Mononuclear cell (primary cell): ENCODE results near the gene CPXM2. TPM values are rescaled to one million over a fixed set of nuclear protein-coding genes. Genes with fewer than 3 reads are reported as not detected.

Source experiments
- H3K27me3 ChIP-seq: 2 replicates; pipeline ENCODE4 v1.6.0; 2011; ENCODE audit warnings: low read length, control low read depth; ENCODE audit not compliant: insufficient read depth
- H3K4me1 ChIP-seq: 2 replicates; pipeline ENCODE4 v1.5.1; 2011; ENCODE audit warnings: mild to moderate bottlenecking, low read length, control low read depth; ENCODE audit not compliant: insufficient read depth
- H3K4me3 ChIP-seq: 2 replicates; pipeline ENCODE4 v1.5.1; 2011; ENCODE audit warnings: mild to moderate bottlenecking, low read length, moderate library complexity
- H3K9me3 ChIP-seq: 2 replicates; pipeline ENCODE4 v1.5.1; 2011; ENCODE audit warnings: low read depth, mild to moderate bottlenecking, control low read depth, low read length
- total RNA-seq: library from RNA; depleted of rRNA; stranded (reverse); fragments of >200 nt; gene quantifications from one replicate; pipeline ENCODE4 v1.2.3, GENCODE V29; 2012

Gene CPXM2
- total RNA-seq, 1 donor: not detected

DNA sequence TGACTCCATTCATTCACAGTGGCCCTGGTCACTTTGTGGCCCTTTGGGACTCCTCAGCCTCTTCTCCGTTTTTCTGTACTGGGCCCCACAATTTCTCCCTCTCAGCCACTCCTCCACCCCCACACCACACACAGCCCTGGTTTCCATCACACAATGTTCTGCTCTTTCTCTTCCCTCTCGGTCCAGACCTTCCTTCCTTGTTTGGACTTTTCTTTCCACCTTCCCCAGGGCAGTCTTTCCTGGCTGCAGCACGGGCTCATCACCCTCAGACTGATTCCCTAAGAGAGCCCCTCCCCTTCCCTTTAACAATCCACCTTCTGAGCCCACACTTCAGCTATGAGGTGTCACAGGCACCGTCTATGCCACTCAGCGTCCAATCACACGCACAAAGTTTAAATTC, 25.7 kb downstream of the CPXM2 start:
- no peaks in the 10 kb centered on the region for H3K9me3 ChIP-seq
- H3K4me1 ChIP-seq: no peaks in the 10 kb centered on the region
- H3K4me3 ChIP-seq: no peak overlapping the region
- H3K27me3 ChIP-seq: no peaks in the 10 kb centered on the region

DNA sequence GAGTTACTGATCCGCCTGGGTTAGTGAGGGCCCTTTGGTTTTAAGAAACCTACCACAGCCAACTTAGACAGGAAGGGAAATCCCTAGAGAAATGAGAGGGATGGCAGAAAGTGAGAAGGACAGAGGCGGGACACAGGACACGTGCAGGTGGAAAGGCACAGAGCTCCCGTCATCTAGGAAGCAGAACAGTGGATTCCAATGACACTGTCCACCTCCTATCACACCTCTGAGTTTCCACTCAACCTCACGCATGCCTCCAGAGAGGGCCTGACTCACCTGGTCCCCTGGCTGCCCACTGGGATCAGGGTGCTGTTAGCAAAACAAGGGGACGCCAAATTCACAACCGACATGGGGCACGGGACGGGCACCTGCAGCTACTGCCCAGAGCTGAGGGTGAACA, 26.3 kb downstream of the CPXM2 start:
- Histone ChIP-seq H3K4me1 (no peaks in the 10 kb centered on the region), H3K27me3 (no peaks in the 10 kb centered on the region), H3K4me3 (no peak overlapping the region), H3K9me3 (no peaks in the 10 kb centered on the region)

DNA sequence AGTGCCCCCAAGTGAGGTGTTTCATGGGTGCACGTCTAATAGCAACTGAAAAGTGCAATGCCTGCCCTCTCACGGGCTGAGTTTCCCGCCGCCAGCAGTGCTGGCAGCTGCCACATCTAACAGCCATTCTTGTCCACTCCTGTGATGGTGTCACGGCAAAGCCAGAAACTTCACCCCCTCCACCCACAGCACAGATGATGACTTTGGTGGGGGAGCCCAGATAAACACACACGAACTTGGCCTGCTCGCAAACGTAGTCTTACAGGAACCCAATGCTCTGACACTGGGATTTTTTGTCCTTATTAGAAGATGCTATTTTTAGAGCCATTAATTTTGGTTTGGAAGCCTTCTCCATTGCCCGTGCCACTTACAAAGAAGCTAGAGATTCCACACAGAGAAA, 26.7 kb downstream of the CPXM2 start:
- Histone ChIP-seq H3K4me3 (no peak overlapping the region), H3K4me1 (no peaks in the 10 kb centered on the region), H3K27me3 (no peaks in the 10 kb centered on the region), H3K9me3 (no peaks in the 10 kb centered on the region)

DNA sequence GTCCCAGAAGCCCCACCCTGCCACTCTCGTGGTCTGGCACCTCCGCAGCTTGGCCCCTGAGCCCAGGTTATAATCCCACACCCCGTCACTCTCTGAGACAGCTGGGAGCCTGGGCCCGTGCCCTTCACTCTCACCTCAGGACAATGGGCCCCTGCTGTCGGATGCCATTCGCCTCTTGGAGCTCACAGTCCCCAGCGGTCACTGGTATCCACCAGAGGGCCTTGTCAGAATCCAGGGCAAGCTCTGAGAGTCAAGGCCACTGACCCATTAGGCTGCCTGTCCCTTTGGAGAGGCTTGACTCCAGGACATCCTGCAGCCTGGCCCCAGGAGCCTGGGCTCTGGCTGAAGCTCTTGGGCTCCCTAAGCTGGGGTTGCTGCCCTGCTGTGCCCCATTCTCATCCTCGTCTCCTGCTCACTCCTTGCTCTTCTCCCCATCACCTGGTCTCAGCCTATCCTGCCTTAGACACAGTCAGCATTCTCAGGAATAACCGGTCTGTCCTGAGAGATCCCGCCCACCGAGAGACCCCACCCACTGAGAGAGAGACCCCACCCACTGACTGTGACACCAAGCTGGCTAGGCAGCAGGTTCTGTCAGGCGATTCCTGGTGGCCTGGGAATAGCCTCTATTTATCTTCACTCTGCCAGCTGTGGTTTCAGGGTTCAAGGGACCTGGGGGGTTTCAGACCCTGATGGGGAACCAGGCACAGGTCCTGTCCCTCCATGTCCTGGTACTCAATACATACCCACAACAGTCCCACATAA, 27.7 kb downstream of the CPXM2 start:
- Histone ChIP-seq H3K27me3 (no peaks in the 10 kb centered on the region), H3K4me1 (no peaks in the 10 kb centered on the region), H3K4me3 (no peak overlapping the region), H3K9me3 (no peaks in the 10 kb centered on the region)

DNA sequence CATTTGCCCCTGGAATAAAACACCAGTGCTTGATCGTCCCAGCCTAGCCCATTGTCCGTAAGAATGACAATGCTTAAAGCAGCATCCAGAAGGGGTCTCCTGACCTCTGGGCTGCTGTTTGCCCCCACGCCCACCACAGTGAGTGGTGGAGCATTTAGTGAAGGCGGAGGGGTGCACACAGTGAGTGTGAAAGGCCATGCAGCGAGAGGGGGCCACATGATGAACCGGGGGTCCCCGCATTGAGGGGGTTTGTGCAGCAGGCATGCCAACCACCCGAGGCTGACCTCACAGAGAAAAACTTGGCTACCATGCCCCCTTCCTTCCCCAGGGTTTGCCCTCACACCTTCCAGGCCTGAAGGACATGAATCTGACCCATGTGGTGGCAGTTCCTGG, 28.4 kb downstream of the CPXM2 start:
- H3K27me3 ChIP-seq: no peaks in the 10 kb centered on the region
- H3K4me1 ChIP-seq: no peaks in the 10 kb centered on the region
- H3K4me3 ChIP-seq: no peak overlapping the region
- no peaks in the 10 kb centered on the region for H3K9me3 ChIP-seq

DNA sequence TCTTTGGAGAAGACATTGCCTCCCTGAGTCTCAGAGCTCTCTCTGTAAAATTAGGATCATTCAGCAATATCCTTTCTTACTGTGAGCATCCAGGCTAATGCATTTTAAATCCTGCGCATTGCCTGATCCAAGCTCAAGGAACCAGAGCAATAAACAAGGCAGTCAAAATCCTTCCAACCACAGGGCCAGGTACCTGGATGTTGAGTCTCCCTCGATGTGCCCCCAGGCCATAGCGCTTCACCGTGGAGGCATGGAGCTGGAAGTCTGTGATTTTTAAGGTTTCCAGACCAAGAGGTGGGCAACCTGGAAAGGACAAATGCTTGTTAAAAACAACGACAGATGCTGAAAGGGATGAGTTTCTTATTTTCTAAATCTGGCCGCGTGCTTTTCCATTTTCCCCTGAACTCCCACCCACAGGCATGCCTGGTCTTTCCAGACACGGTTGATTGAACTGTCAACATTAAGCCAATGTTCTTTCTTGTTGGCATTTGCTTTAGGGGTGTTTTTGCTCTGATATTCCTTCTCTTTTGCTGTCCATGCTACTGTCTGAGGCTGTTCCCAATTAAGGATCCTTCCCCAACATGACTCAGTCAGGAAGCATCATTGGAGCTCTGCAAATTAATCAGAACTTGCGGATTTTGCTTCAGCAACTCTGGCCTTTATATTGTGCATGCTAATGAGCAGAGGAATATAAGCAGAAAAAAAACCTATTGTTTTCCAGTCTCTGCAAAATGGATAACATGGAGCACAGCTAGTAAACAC, 29.0 kb downstream of the CPXM2 start:
- H3K4me3 ChIP-seq: no peak overlapping the region
- no peaks in the 10 kb centered on the region for H3K9me3 ChIP-seq
- H3K27me3 ChIP-seq: no peaks in the 10 kb centered on the region
- H3K4me1 ChIP-seq: no peaks in the 10 kb centered on the region

DNA sequence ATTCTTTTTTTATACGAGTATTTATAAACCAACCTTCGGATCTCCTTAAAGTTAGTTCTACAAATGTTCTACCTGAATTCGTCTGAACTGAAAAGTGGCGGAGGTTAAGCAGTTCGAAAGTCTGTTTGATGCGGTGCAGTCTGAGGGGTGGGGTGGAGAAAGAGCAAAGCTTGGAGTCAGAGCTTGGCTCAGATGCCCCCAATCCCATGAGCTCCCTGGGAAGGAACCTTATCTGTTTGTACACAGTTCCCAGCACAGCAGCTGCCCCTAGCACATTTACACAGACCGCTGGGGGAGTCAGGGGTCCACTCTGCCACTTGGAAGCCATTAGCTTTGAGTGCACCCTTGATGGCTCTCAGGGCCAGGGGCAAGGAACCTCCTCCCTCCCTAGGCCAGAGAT, 30.8 kb downstream of the CPXM2 start:
- Histone ChIP-seq H3K27me3 (no peaks in the 10 kb centered on the region), H3K4me3 (no peak overlapping the region), H3K9me3 (no peaks in the 10 kb centered on the region), H3K4me1 (no peaks in the 10 kb centered on the region)

DNA sequence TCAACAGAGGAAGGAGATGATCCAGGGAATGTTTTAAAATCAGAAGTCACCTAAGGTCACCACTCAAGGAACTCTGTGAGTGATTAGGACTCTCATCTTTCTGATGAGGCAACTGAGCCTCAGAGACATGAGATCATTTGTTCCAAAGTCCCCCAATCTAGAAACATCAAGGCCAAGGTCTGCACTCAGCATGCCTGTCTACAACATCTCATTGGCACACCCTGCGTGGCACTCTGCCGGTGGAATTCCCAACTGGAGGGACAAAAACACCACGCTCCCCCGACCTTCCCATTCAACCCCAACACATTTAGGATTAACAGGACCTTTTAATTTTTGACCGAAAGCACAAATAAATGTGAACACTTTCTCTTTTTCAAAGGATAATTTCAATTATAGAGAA, 31.4 kb downstream of the CPXM2 start:
- Histone ChIP-seq H3K9me3 (no peaks in the 10 kb centered on the region), H3K4me3 (no peak overlapping the region), H3K4me1 (no peaks in the 10 kb centered on the region), H3K27me3 (no peaks in the 10 kb centered on the region)

DNA sequence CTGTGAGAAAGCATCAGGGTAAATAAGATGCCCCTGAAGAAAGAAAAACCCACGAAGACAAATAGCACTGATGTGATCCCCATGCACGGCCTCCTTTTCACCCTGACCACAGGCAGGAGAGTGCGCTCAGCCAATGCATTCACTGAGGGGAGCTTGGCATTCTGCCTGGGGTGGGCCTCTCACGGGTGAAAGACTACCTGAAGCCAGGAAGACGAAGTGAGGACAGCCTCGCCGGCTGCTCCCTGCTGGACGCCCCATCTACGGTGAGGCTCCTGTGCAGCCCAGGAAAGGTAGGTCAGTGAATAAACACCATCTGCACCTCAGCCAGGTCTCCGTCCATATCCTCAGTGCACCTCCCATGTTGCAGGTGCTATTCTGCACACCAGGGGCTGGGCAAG, 32.0 kb downstream of the CPXM2 start:
- Histone ChIP-seq H3K27me3 (no peaks in the 10 kb centered on the region), H3K4me1 (no peaks in the 10 kb centered on the region), H3K4me3 (no peak overlapping the region), H3K9me3 (no peaks in the 10 kb centered on the region)

DNA sequence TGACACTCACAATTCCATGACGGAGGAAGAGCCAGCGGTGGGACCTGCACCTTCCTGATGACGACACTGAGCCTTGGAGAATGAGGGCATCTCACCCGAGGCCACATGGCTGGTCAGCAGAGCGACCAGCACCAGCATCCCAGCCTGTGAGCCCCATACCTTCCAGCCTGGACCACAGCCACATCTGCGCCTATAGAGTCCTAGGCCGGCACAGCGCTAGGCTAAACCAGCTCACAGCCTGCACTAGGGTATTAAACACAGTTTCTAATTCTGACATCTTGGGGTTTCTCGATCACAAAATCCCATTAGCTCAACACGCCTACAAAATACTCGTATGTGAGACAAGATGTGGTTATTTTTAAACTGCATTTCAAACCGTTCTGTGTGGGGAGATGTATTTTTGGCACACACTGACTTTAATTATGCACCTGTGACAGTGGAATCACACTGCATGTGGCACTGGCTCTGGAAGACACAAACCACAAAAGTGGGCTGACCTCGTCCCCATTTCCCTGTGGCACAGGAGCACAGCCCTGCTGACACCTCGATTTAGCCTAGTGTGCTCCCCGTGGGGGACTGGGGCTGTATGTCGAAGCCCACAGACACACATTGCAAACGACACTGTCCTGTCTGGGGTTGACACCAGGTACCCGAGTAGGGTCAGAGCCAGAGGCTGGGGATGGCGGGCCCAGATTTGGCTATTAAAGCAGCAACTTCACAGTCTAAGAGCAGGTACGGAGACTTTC, 32.5 kb downstream of the CPXM2 start:
- no peaks in the 10 kb centered on the region for H3K9me3 ChIP-seq
- H3K4me3 ChIP-seq: no peak overlapping the region
- no peaks in the 10 kb centered on the region for H3K27me3 ChIP-seq
- no peaks in the 10 kb centered on the region for H3K4me1 ChIP-seq

DNA sequence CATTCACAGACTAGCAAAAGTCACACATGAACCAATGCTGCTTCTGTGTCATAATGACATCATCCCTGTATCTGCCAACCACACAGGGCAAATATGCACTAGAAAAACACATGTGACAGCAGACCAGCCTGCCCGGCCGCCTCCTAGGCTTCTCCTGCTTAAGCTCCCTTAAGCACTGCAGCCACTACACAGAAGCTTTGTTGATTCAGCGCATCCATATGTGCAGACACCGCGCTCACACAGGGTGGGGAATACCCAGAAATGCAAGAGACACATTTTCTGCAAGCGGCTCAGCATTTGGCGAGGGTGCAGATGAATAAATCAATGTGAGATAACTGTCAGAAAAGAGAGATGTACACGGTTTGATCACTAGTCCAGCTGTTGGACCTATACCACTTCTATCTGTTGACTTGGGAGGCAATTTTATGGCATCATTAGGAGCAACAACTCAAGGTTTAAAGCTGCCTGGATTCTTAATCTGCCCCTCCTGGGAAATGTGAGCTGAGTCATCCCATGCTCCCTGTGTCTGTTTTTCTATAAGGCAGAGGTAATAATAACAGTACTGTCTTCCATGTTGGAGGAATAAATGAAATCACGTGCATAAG, 33.4 kb downstream of the CPXM2 start:
- no peaks in the 10 kb centered on the region for H3K4me1 ChIP-seq
- no peaks in the 10 kb centered on the region for H3K9me3 ChIP-seq

DNA sequence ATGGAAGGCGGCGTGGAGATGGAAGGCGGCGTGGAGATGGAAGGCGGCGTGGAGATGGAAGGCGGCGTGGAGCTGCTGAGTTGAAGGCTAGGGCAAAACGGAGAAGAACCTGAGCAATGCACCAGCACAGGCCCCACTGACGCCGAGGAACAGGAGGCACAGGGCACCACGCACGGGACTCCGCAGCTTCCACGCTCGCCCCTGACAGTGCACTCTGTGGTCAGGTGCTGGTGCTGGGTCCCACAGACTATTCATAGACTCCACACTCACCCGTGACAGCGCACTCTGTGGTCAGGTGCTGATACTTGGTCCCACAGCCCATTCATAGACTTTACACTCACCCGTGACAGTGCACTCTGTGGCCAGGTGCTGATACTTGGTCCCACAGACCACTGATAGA, 34.0 kb downstream of the CPXM2 start:
- no peaks in the 10 kb centered on the region for H3K9me3 ChIP-seq
- no peaks in the 10 kb centered on the region for H3K4me1 ChIP-seq
- no peak overlapping the region for H3K4me3 ChIP-seq
- no peaks in the 10 kb centered on the region for H3K27me3 ChIP-seq

More for the DNA sequence above, 33.4 kb downstream of the CPXM2 start:
- Histone ChIP-seq H3K4me3 (no peak overlapping the region), H3K27me3 (no peaks in the 10 kb centered on the region)

DNA sequence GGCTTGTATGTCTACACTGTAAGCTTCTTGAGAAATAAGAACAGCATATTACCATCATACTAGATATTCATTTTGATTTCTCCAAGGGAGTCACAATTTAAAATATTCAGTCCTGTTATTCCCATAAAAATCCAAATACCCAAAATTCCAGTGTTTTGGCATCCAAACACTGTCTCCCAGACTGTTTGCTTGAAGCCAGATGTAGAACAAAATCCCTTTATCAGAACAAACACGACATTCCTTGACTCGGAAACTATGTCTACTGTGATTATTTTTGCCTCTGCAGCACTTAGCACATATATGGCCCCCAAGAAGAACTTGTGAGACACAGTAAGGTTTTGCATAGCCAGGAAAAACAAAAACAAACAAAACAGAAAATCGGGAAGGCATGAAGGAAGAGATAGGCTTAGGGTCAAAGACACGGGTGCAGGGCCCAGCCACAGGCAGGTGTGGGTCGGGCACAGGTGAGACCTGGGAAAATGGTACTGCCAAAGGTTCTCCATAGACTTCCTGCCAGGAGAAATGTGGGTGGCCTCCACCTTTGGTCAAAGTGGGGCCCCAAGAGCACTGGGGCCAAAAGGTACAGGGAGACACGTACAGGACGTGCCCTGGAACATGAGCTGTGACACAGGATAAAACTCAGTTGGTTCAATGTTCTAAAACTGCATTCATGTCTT, 36.5 kb downstream of the CPXM2 start:
- Histone ChIP-seq H3K4me1 (no peaks in the 10 kb centered on the region), H3K9me3 (no peaks in the 10 kb centered on the region), H3K4me3 (no peak overlapping the region), H3K27me3 (no peaks in the 10 kb centered on the region)

DNA sequence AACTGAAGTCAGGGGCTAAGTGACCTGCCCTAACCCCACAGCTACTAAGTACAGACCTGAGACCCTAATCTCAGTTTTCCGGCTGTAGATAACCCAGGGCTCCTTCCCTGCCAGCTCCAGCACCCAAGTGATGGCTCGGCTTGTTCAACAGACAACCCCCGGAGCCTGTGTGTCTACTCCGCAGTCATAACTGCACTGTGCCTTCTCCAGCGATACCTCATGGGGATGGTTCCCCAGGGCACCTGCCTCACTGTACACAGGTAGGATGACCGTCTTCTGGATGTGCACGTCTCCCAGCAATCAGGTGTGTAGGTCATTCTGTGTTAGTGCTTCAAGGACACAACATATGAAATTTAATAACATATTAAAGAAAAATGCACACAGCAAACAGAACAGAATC, 37.1 kb downstream of the CPXM2 start:
- Histone ChIP-seq H3K4me1 (no peaks in the 10 kb centered on the region), H3K4me3 (no peak overlapping the region), H3K9me3 (no peaks in the 10 kb centered on the region), H3K27me3 (no peaks in the 10 kb centered on the region)

DNA sequence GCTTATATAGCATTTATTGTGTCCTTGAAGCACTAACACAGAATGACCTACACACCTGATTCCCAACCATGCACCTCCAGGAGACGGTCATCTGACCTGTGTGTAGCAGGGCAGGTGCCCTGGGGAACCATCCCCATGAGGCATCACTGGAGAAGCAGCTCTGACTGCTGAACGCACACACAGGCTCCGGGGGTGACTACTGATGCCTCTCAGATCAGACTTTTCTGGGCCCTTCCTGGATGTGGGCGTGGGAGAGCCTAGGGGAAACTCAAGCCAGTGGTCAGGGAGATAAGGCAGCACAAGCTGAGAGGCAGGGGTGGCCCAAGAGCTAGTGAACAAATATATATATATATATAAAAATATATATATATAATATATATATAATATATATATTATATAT, 37.6 kb downstream of the CPXM2 start:
- Histone ChIP-seq H3K9me3 (no peaks in the 10 kb centered on the region), H3K4me3 (no peak overlapping the region), H3K4me1 (no peaks in the 10 kb centered on the region), H3K27me3 (no peaks in the 10 kb centered on the region)
